Cardiac muscle cell (in vitro differentiated cells and primary cell): ENCODE results near the gene KRT222. TPM values are rescaled to one million over a fixed set of nuclear protein-coding genes. Genes with fewer than 3 reads are reported as not detected.

Source experiments
- DNase-seq, 2 donors: peaks; one replicate each; pipeline versions ENCODE4 v3.0.0 to v3.0.0-alpha.2; 2010 to 2017; ENCODE audit warnings: low read depth in 1 of 2, low spot score in 1 of 2
- H3K27ac ChIP-seq: fragments of 200-600 bp; sonication (generic); 2 replicates; pipeline ENCODE4 v1.5.1; 2016
- H3K27me3 ChIP-seq: fragments of 200-600 bp; sonication (generic); 2 replicates; pipeline ENCODE4 v1.6.0; 2016; ENCODE audit warnings: control low read depth
- H3K36me3 ChIP-seq: fragments of 200-600 bp; sonication (generic); 2 replicates; pipeline ENCODE4 v1.5.1; 2016; ENCODE audit warnings: control low read depth
- H3K4me1 ChIP-seq: fragments of 200-600 bp; sonication (generic); 2 replicates; pipeline ENCODE4 v1.8.1; 2017; ENCODE audit warnings: low read depth, mild to moderate bottlenecking, mixed run types
- H3K4me3 ChIP-seq: fragments of 200-600 bp; sonication (generic); 2 replicates; pipeline ENCODE4 v1.5.1; 2016; ENCODE audit warnings: mild to moderate bottlenecking
- H3K9me3 ChIP-seq: fragments of 200-600 bp; sonication (generic); 2 replicates; pipeline ENCODE4 v1.5.1; 2017; ENCODE audit warnings: low read depth, mild to moderate bottlenecking, control low read depth
- CTCF ChIP-seq: IDR thresholded peaks from 2 replicates; pipeline ENCODE4 v1.5.1; 2012; ENCODE audit warnings: low read depth, mild to moderate bottlenecking, low read length
- polyA plus RNA-seq: library from polyadenylated mRNA; unstranded; fragments of >200 nt; fragmentation: Nextera tagmentation; extraction: Ambion mirVana; gene quantifications from 2 replicates; pipeline ENCODE4 v1.2.1, GENCODE V29; 2016
- total RNA-seq: library from RNA; depleted of rRNA; stranded (reverse); fragments of >200 nt; gene quantifications from 2 replicates; pipeline ENCODE4 v1.2.3, GENCODE V29; 2016

Gene KRT222
- total and polyA plus RNA-seq, 2 experiments from 2014 or later = 0.29 TPM; not detected in 1

- no peaks in the 10 kb centered on the region for H3K4me1 ChIP-seq
- no peaks in the 10 kb centered on the region for H3K36me3 ChIP-seq
- no peak overlapping the region for H3K27ac ChIP-seq
- no peak for TF ChIP-seq CTCF
- H3K9me3 ChIP-seq = no peaks in the 10 kb centered on the region
- no peak overlapping the region for H3K4me3 ChIP-seq
- DNase-seq = no peak
- no peaks in the 10 kb centered on the region for H3K27me3 ChIP-seq
Observed at GRCh38 chr17:40612599-40613244, 52.3 kb downstream of the KRT222 start.

DNA sequence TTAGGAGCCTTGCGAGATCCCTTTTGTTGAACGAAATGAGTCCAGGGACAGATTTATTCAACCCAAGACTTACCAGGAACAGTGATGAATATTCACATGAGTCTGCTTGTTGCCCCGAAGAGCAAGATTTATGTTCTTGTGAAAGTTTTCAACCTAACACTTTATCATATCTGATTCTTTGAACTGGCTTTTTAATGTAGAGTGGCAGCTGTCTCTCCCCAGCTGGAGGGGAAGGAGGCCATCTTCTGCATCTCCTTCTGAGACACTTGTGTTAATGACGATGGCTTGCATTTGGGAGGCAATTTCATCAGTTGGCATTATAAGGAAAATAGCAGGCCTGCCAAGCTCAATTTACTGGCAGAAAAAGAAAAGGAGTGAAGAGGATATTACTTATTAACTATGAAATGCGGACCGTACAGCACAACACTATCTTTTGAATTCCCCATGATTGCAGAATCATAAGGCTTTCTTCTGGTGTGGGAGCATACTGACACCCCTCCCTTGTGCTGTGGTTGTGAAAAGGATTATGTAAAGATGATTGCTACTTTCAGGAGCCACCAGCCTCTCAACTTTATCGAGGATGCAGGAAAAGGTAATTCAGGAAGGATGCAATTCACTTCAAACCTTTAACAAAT lies 53.0 kb downstream of the KRT222 start:
- H3K4me1 ChIP-seq = no peaks in the 10 kb centered on the region
- no peaks in the 10 kb centered on the region for H3K36me3 ChIP-seq
- H3K27ac ChIP-seq = no peak overlapping the region
- DNase-seq = peak in 1 of 2 donors; percentile 15
- H3K27me3 ChIP-seq = no peaks in the 10 kb centered on the region
- no peak overlapping the region for H3K4me3 ChIP-seq
- TF ChIP-seq CTCF = no peak
- no peaks in the 10 kb centered on the region for H3K9me3 ChIP-seq

GRCh38 chr17:40610359-40610758 lies 54.6 kb downstream of the KRT222 start:
- Histone ChIP-seq H3K27ac (no peak overlapping the region), H3K4me1 (no peaks in the 10 kb centered on the region), H3K36me3 (no peaks in the 10 kb centered on the region), H3K9me3 (no peaks in the 10 kb centered on the region), H3K27me3 (no peaks in the 10 kb centered on the region), H3K4me3 (no peak overlapping the region)
- no peak for TF ChIP-seq CTCF
- no peak for DNase-seq

DNA sequence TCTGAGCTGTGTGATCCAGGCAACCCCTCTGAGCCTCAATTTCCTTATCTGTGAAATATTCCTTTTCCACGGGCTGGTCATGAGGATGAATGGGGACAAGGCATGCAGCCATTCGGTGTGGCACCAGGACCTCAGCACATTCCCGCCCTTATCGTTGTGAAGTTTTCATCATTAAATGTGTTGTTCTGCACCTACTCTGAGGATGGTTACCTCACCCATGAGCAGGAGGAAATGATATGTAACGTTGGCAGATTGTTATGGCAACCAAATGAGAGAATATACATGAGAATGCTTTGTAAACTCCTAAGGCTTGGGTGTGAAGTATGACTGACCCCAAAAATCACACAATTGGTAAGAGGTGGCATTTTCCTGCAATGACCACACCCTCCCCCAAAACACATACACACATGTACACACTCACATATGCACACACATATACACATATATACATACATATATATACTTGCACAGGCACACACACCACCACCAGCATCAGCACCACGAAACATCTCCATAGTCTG lies 56.9 kb downstream of the KRT222 start:
- Histone ChIP-seq H3K4me3 (no peak overlapping the region), H3K36me3 (no peaks in the 10 kb centered on the region), H3K4me1 (no peaks in the 10 kb centered on the region), H3K9me3 (no peaks in the 10 kb centered on the region), H3K27me3 (no peaks in the 10 kb centered on the region), H3K27ac (no peak overlapping the region)
- TF ChIP-seq CTCF = no peak
- DNase-seq = no peak

DNA sequence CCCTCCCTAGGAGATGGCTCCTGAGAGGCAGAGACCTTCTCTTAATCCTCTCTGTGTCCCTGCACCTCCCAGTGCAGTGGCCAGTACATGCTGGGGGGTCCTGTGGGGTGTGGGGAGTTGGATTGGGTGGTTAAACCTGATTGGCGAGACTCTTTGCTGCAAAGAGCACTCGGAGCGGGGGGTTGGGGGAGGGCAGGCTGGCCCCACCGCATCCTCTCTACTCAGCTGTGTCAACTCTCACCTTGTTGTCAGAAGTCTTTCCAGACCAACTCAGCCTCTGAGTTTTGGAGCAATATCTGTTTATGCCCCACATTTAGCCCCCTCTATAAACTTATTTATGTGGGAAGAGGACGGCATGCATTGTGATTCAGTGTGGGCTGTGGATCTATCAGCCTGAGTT lies 57.3 kb downstream of the KRT222 start:
- no peak overlapping the region for H3K27ac ChIP-seq
- DNase-seq = no peak
- no peaks in the 10 kb centered on the region for H3K27me3 ChIP-seq
- H3K4me1 ChIP-seq = peaks cover 2% of the 10 kb centered on the region
- no peak for TF ChIP-seq CTCF
- no peak overlapping the region for H3K4me3 ChIP-seq
- H3K36me3 ChIP-seq = no peaks in the 10 kb centered on the region
- no peaks in the 10 kb centered on the region for H3K9me3 ChIP-seq
